HG02885 (cell line): ENCODE data around the gene PLXDC1.

Experiments
- ATAC-seq: cut with Tn5 transposase; IDR thresholded peaks from one replicate; pipeline ENCODE4 v1.9.1; 2021; ENCODE audit warnings: mild to moderate bottlenecking; ENCODE audit not compliant: unreplicated experiment, poor library complexity

PLXDC1 gene

GRCh38 chr17:39151150-39151942 lies at the start of gene PLXDC1:
TSS of gene PLXDC1 (minus strand) at chr17:39151637. CDS start at chr17:39151437, 200 bp downstream.
- no peak for ATAC-seq

DNA sequence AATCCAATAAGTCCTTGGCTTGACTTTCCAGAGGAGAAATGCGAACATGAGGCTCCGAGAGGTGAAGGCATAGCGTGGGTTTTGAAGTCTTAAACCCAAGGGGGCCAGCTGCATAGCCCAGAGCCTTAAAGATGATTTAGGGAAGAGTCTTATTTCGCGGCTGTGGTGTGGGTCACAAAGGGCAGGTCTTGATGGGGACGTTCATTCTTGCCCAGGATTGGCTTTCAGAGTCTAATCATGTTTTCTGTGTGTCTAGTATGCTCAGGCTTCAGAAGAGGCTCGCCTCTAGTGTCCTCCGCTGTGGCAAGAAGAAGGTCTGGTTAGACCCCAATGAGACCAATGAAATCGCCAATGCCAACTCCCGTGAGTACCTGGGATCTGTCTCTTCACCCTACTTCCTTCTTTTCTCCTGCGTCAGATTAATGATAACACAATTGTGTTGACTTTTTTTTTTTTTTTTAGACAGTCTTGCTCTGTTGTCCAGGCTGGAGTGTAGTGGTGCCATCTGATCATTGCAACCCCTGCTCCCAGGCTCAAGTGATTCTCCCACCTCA lies 49.6 kb upstream of the PLXDC1 start:
- no peak for ATAC-seq

DNA sequence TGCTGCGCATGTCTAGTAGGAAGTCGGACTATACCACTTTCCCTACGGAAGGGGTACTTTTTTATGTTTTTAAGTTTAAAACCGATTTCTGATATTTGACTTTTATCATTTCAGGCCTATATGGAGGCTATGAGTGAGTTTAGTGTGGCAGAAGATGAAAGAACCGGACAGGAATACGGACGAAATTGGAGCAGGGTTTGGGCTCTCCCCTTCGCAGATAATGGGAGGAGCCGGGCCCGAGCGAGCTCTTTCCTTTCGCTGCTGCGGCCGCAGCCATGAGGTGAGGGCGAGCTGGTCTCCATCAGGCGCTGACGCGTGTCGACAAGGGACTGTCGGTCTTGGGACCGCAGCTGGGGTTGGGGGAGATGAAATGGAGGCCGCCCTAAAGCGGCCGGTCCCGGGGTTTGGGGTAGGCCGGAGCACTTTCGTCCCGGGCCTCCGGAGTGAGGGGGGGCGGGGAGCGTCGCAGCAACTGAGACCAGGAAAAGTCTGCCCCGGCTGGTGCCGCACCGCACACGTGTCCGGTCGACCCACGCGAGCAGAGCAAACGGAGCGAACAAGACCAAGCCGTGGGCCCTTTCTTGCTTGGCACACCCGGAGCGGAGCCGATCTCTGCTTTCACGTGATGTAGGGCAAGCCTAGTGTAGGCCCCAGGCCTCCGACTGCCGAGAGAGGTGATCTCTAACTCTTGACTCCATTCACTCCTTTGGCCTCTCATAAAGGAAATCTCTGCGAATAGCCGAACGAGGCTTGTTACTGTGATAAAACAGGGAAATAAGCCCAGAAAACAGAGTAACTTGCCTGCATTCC lies 48.8 kb upstream of the PLXDC1 start, which contains the start of gene RPL19:
RPL19 (plus strand) TSS at position 214 of the 810 bp plus-strand sequence; CDS start at position 276, 62 bp downstream.
- ATAC-seq = peak; percentile 66

- peak; percentile 64 for ATAC-seq
Observed at GRCh38 chr17:39199820-39200069, 48.3 kb upstream of the PLXDC1 start.

GRCh38 chr17:39198186-39198566 lies 46.7 kb upstream of the PLXDC1 start:
- ATAC-seq = no peak

GRCh38 chr17:39197380-39198185 lies 46.1 kb upstream of the PLXDC1 start, which contains the start of gene CACNB1:
TSS of gene CACNB1 (minus strand) at chr17:39197669. CDS start at chr17:39197495, 174 bp downstream.
- ATAC-seq = peak; percentile 50

GRCh38 chr17:39196808-39197291 lies 45.4 kb upstream of the PLXDC1 start:
- ATAC-seq = no peak

DNA sequence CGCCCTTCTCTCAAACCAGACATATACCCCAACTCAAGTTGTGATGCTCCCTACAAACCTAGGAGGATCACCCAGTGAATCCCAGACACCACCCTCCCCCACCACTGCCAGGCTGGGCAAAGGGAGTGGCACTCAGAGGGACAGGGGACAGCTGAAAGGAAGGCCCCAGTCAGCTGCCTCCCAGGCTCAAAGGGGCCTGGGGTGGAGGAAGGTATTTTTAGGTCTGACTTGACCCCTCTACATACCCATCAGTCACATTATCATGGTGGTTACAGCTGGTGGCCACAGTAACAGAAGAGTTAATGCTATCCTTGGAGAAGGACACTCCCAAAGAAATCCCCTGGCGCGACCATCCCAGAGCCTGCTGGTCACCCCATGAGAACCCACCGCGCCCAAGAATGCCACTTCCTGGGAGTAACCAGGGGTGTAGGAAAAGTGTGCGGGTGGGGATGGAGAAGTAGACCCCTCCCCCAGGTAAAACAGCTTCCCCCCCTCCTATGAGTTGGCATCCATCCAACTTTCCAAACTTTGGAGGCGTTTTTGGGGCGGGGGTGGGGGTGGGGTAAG lies 44.9 kb upstream of the PLXDC1 start:
- no peak for ATAC-seq

- no peak for ATAC-seq
Observed at GRCh38 chr17:39195568-39196160, 44.2 kb upstream of the PLXDC1 start.

DNA sequence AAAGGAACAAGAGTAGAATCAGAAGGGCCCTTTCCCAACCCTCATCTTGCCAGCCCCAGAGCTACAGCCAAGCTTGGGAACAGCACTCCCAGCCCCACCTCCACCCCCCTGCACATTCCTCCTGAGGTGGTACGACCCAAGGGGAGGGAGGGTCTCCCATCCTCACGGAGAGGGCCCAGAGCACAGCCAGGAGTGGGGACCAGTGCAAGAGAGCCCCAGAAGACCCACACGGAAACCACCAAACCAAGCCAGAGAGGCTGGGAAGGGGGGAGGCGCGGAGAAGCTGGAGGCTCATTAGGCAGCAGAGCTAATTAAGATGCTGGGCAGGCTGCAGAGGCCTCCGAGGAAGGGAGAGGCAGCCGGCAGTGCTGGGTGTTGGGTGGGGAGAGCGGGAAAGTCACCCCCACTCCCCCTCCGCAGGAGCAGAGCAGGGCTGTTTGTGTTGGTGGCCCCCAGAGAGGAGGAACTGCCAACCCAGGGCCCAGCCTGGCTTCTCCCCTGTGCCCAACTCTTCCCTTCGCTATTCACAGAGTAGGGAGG lies 43.6 kb upstream of the PLXDC1 start:
- ATAC-seq = no peak

GRCh38 chr17:39194089-39194984 lies 42.9 kb upstream of the PLXDC1 start:
- ATAC-seq = no peak

DNA sequence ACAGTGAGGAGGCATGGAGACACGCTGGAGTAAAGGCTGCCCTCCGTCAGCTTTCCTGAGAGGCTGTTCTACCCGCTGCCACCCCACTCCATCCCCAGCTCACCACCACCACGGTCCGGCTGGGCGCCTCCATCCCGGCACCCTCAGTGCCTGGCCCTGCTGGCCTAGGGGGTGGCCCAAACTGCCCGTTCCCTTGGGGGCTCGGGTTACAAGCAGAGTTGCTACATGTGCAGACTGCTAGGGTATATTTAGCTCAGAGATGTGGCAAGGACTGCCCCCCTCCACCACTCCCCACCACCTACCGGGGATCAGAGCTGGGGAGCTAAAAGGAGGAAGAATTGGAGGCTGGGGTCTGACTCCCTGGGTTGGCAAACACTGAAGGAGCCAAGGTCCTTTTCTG lies 41.9 kb upstream of the PLXDC1 start:
- no peak for ATAC-seq

DNA sequence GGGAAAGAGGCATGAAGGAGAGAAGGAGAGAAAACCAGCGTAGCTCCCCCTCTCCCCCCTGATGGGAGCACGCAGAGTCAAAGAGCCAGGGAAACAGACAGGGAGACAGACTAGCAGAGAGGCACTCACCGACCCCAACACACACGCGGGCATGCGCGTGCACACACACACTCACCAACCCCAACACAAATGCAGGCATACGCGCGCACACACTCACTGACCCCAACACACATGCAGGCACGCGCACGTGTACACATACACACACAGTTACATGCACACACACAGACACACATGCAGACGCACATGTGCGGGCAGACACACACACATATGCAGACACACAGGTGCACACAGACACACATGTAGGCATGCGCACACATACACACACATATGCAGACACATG lies 41.5 kb upstream of the PLXDC1 start:
- ATAC-seq = no peak

DNA sequence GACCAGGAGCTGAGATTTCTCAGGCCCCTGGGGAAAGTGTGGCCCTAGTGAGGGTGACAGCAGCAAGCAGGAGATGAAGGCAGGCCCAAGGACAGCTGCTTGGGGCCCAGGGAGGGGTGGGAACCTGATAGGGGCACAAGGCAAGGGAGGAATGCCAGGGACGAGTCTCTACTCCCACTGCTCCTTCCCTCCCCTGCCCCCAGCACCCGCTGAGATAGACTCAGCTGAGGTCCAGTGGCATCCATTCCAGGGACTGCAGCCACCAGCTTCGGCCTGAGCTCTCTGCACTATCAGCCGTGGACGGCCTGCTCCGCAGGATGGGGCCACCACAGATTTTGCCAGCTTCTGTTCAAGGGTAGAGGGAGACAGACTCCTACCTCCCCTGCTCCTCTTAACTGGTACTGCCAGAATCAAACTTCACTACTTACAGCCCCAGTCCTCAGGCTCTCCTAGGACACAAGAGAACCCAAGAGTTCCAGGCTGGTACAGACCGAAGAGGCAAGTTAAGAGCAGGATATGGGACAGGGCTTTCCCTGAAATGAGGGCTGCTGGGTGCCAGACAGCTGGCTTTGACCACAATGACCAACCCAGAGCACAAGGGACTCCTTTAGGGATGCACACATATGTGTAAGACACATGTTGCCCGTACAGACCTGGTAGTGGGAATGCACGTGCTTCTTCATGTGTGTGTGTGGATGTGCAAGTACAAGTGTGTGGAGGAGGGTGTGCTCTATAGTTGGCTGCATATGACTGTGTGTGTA lies 40.5 kb upstream of the PLXDC1 start:
- no peak for ATAC-seq

- ATAC-seq = no peak
Observed at GRCh38 chr17:39187152-39187830, 35.9 kb upstream of the PLXDC1 start.

DNA sequence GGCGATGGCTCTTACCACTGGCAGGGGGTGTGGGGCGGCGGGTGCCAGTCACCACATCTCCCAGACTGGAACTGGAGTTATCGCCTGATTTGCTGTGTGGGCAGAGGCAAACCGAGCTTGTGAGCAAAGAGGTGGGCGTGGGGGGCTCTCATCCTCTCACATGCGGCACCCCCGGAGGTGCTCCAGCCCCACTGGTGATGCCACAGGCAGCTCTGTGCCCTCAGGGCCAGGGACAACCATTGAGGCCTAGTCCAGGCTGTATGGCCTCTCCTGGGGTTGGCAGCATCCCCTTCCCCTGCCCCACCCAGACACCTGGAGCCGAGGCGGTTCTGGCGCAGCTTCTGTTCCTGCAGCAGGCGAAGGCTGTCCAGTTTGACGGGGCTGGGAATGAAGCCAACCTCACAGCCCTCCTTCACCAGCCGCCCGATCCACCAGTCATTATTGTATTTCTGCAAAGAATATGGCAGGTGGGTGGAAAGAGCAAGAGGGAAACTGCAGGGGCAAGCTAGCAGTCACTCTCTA lies 35.1 kb upstream of the PLXDC1 start:
- ATAC-seq = no peak

DNA sequence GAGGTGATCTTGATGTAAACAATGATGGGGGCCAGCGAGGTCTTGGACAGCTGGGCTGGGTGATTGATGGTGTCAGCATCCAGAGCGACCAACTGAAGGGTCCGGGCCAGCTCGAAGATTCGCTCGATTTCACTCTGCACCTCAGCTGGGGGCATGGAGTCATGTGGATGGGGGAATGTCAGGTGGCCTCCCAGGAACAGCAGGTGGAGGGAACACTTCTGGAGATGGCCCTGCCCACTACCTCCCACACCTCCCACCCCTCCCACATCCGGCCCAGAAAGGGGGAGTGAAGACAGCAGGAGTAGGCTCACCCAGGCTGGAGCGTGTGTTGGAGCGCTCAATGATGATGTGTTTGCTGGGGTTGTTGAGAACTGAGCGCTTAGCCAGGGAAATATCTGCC lies 32.3 kb upstream of the PLXDC1 start:
- ATAC-seq = no peak
